ENCODE results near the gene ZNF799. TPM values are rescaled to one million over a fixed set of nuclear protein-coding genes. Genes with fewer than 3 reads are reported as not detected.

Gene ZNF799
- total RNA-seq, 4 donors from 2014 or later: 1.3 to 3.4 (median 2.3) TPM

DNA sequence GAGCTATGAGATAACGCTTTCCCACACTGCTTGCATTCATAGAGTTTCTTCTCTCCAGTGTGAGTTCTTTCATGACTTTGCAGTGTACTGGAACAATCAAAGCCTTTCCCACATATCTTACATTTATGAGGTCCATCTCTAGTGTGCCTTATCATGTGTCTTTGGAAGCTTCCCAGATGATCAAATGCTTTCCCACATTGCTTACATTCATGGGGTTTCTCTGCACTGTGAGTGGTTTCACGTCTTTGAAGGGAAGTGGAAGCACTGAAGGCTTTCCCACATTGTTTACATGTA is 20.7 kb downstream of the ZNF799 start:
- peaks cover 0 to 88% (median 39%) of the 10 kb centered on the region in 3 donors for H3K9me3 ChIP-seq
- H3K36me3 ChIP-seq: peaks cover 0 to 46% (median 5%) of the 10 kb centered on the region in 3 donors
- TF ChIP-seq CTCF (IDR thresholded peaks at IDR 0.05): no peak
- no peak for TF ChIP-seq POLR2A (IDR thresholded peaks at IDR 0.05)
- 70 to 85% methylated on average over 2 of the region's 2 CpGs for WGBS, 2 donors
- H3K27ac ChIP-seq: no peak overlapping the region
- no peak overlapping the region for H3K4me3 ChIP-seq
- no peaks in the 10 kb centered on the region for H3K4me1 ChIP-seq
- intact Hi-C loops (cut with DNase I): no loop called here
- DNase-seq: no peak
- H3K27me3 ChIP-seq: no peaks in the 10 kb centered on the region

GRCh38 chr19:12379732-12380443 is 21.2 kb downstream of the ZNF799 start:
- WGBS, 2 donors: 85 to 90% methylated on average over 5 of the region's 5 CpGs
- H3K9me3 ChIP-seq: peaks cover 0 to 86% (median 39%) of the 10 kb centered on the region in 3 donors
- no peak overlapping the region for H3K4me3 ChIP-seq
- H3K27ac ChIP-seq: no peak overlapping the region
- intact Hi-C loops (cut with DNase I): no loop called here
- DNase-seq: no peak
- TF ChIP-seq CTCF (IDR thresholded peaks at IDR 0.05): no peak
- no peak for TF ChIP-seq POLR2A (IDR thresholded peaks at IDR 0.05)
- H3K4me1 ChIP-seq: no peaks in the 10 kb centered on the region
- no peaks in the 10 kb centered on the region for H3K27me3 ChIP-seq
- H3K36me3 ChIP-seq: peaks cover 0 to 46% (median 5%) of the 10 kb centered on the region in 3 donors

GRCh38 chr19:12374026-12374425 is 27.0 kb downstream of the ZNF799 start:
- H3K9me3 ChIP-seq: peaks cover 0 to 28% (median 6%) of the 10 kb centered on the region in 3 donors
- DNase-seq: no peak
- no peaks in the 10 kb centered on the region for H3K27me3 ChIP-seq
- H3K27ac ChIP-seq: no peak overlapping the region
- H3K4me1 ChIP-seq: no peaks in the 10 kb centered on the region
- no peak overlapping the region for H3K4me3 ChIP-seq
- intact Hi-C loops (cut with DNase I): no loop called here
- 64 to 92% methylated on average over 1 of the region's 1 CpG for WGBS, 2 donors
- no peaks in the 10 kb centered on the region for H3K36me3 ChIP-seq
- TF ChIP-seq CTCF (IDR thresholded peaks at IDR 0.05) (no peak), POLR2A (IDR thresholded peaks at IDR 0.05) (no peak)

GRCh38 chr19:12365236-12366162 is 35.6 kb downstream of the ZNF799 start, which contains the start of gene ZNF442:
Gene ZNF442, minus strand, starts transcription at chr19:12365683. Its CDS starts 2,052 bp downstream, at chr19:12363631.
- DNase-seq: peak; percentile 76
- peaks cover 5 to 22% (median 10%) of the 10 kb centered on the region in 3 donors for H3K4me1 ChIP-seq
- TF ChIP-seq CTCF (IDR thresholded peaks at IDR 0.05) (peak; percentile 28 to 63 (median 55)), POLR2A (IDR thresholded peaks at IDR 0.05) (peak in 3 of 4 donors; percentile 54 to 82 (median 63))
- H3K36me3 ChIP-seq: no peaks in the 10 kb centered on the region
- WGBS, 2 donors: 0% methylated on average over 4 of the region's 51 CpGs
- H3K4me3 ChIP-seq: peak within 1 kb of the TSS; percentile 65 to 89 (median 82)
- intact Hi-C loops (cut with DNase I): no loop called here
- no peaks in the 10 kb centered on the region for H3K27me3 ChIP-seq
- H3K27ac ChIP-seq: peak within 1 kb of the TSS; percentile 79 to 94 (median 86)
- H3K9me3 ChIP-seq: no peaks in the 10 kb centered on the region
